Mucosa of stomach (tissue), 1 donor: ENCODE results near the gene MRPS9.

ENCODE experiments used
- H3K27me3 ChIP-seq: one replicate; pipeline ENCODE4 v1.7.0; 2013; ENCODE audit warnings: mild to moderate bottlenecking, low read length; ENCODE audit not compliant: control insufficient read depth, insufficient read depth
- H3K36me3 ChIP-seq: one replicate; pipeline ENCODE4 v1.7.0; 2013; ENCODE audit warnings: low read length; ENCODE audit not compliant: control insufficient read depth, insufficient read depth
- H3K4me1 ChIP-seq: one replicate; pipeline ENCODE4 v1.7.0; 2013; ENCODE audit warnings: mild to moderate bottlenecking, low read length; ENCODE audit not compliant: control insufficient read depth, insufficient read depth
- H3K4me3 ChIP-seq: one replicate; pipeline ENCODE4 v1.7.0; 2013; ENCODE audit warnings: low read length
- H3K9ac ChIP-seq: one replicate; pipeline ENCODE4 v1.7.0; 2013; ENCODE audit warnings: mild to moderate bottlenecking, low read length, moderate library complexity
- H3K9me3 ChIP-seq: one replicate; pipeline ENCODE4 v1.7.0; 2013; ENCODE audit warnings: mild to moderate bottlenecking, low read length, moderate library complexity; ENCODE audit not compliant: control insufficient read depth
- donor health status: Pancreatic carcinoma.

The MRPS9 gene

GRCh38 chr2:105129722-105130232 is 91.9 kb downstream of the MRPS9 start:
- H3K4me3 ChIP-seq = no peak overlapping the region
- no peaks in the 10 kb centered on the region for H3K9me3 ChIP-seq
- no peaks in the 10 kb centered on the region for H3K4me1 ChIP-seq
- H3K27me3 ChIP-seq = no peaks in the 10 kb centered on the region
- no peak overlapping the region for H3K9ac ChIP-seq
- H3K36me3 ChIP-seq = no peaks in the 10 kb centered on the region

- Histone ChIP-seq H3K36me3 (no peaks in the 10 kb centered on the region), H3K4me3 (no peak overlapping the region), H3K4me1 (no peaks in the 10 kb centered on the region), H3K27me3 (no peaks in the 10 kb centered on the region), H3K9ac (no peak overlapping the region), H3K9me3 (no peaks in the 10 kb centered on the region)
Measured at GRCh38 chr2:105130546-105130945, 92.7 kb downstream of the MRPS9 start.

- Histone ChIP-seq H3K36me3 (no peaks in the 10 kb centered on the region), H3K9me3 (no peaks in the 10 kb centered on the region), H3K9ac (no peak overlapping the region), H3K27me3 (no peaks in the 10 kb centered on the region), H3K4me1 (no peaks in the 10 kb centered on the region), H3K4me3 (no peak overlapping the region)
Measured at GRCh38 chr2:105134081-105134480, 96.2 kb downstream of the MRPS9 start.

GRCh38 chr2:105135436-105135835 is 97.6 kb downstream of the MRPS9 start:
- H3K9ac ChIP-seq = no peak overlapping the region

GRCh38 chr2:105136394-105136793 is 98.5 kb downstream of the MRPS9 start:
- H3K27me3 ChIP-seq = no peaks in the 10 kb centered on the region
- H3K9ac ChIP-seq = no peak overlapping the region
- H3K4me3 ChIP-seq = no peak overlapping the region
- H3K4me1 ChIP-seq = no peaks in the 10 kb centered on the region
- no peaks in the 10 kb centered on the region for H3K9me3 ChIP-seq
- H3K36me3 ChIP-seq = no peaks in the 10 kb centered on the region

More at GRCh38 chr2:105135436-105135835, 97.6 kb downstream of the MRPS9 start:
- H3K4me1 ChIP-seq = no peaks in the 10 kb centered on the region
- H3K9me3 ChIP-seq = no peaks in the 10 kb centered on the region
- no peaks in the 10 kb centered on the region for H3K36me3 ChIP-seq
- no peaks in the 10 kb centered on the region for H3K27me3 ChIP-seq
- H3K4me3 ChIP-seq = no peak overlapping the region

- Histone ChIP-seq H3K4me3 (no peak overlapping the region), H3K27me3 (peaks cover 5% of the 10 kb centered on the region), H3K9ac (no peak overlapping the region), H3K4me1 (no peaks in the 10 kb centered on the region), H3K9me3 (no peaks in the 10 kb centered on the region), H3K36me3 (no peaks in the 10 kb centered on the region)
Measured at GRCh38 chr2:105138643-105139042, 100.8 kb downstream of the MRPS9 start.

- Histone ChIP-seq H3K9ac (no peak overlapping the region), H3K4me1 (no peaks in the 10 kb centered on the region), H3K9me3 (no peaks in the 10 kb centered on the region), H3K27me3 (peaks cover 12% of the 10 kb centered on the region), H3K36me3 (no peaks in the 10 kb centered on the region), H3K4me3 (no peak overlapping the region)
Measured at GRCh38 chr2:105139556-105140239, 101.8 kb downstream of the MRPS9 start.

GRCh38 chr2:105140240-105140568 is 102.3 kb downstream of the MRPS9 start:
- Histone ChIP-seq H3K9me3 (no peaks in the 10 kb centered on the region), H3K27me3 (peaks cover 16% of the 10 kb centered on the region), H3K4me1 (no peaks in the 10 kb centered on the region), H3K4me3 (no peak overlapping the region), H3K36me3 (no peaks in the 10 kb centered on the region), H3K9ac (no peak overlapping the region)

GRCh38 chr2:105141099-105141614 is 103.3 kb downstream of the MRPS9 start:
- Histone ChIP-seq H3K9me3 (no peaks in the 10 kb centered on the region), H3K36me3 (no peaks in the 10 kb centered on the region), H3K9ac (no peak overlapping the region), H3K27me3 (peaks cover 24% of the 10 kb centered on the region), H3K4me3 (no peak overlapping the region), H3K4me1 (no peaks in the 10 kb centered on the region)

- Histone ChIP-seq H3K4me3 (no peak overlapping the region), H3K9me3 (no peaks in the 10 kb centered on the region), H3K4me1 (no peaks in the 10 kb centered on the region), H3K27me3 (peaks cover 30% of the 10 kb centered on the region), H3K9ac (no peak overlapping the region), H3K36me3 (no peaks in the 10 kb centered on the region)
Measured at GRCh38 chr2:105142239-105142638, 104.4 kb downstream of the MRPS9 start.

GRCh38 chr2:105143094-105143466 is 105.2 kb downstream of the MRPS9 start:
- Histone ChIP-seq H3K36me3 (no peaks in the 10 kb centered on the region), H3K4me3 (no peak overlapping the region), H3K27me3 (peaks cover 32% of the 10 kb centered on the region)

GRCh38 chr2:105143467-105144151 is 105.7 kb downstream of the MRPS9 start:
- Histone ChIP-seq H3K4me3 (no peak overlapping the region), H3K4me1 (no peaks in the 10 kb centered on the region), H3K9me3 (no peaks in the 10 kb centered on the region), H3K27me3 (peaks cover 32% of the 10 kb centered on the region), H3K9ac (no peak overlapping the region), H3K36me3 (no peaks in the 10 kb centered on the region)

More at GRCh38 chr2:105143094-105143466, 105.2 kb downstream of the MRPS9 start:
- Histone ChIP-seq H3K9ac (no peak overlapping the region), H3K4me1 (no peaks in the 10 kb centered on the region), H3K9me3 (no peaks in the 10 kb centered on the region)
